Body of pancreas (tissue), 4 donors: ENCODE measurements around the gene ANKRD24. TPM values are rescaled to one million over a fixed set of nuclear protein-coding genes. Genes with fewer than 3 reads are reported as not detected.
"Not testable (repeated sequence)": the region's sequence is repeated elsewhere in the genome, so short reads cannot be mapped to it uniquely, and the experiment has no call there.

Source experiments
- ATAC-seq: fragments of 150-250 bp; one replicate; pipeline ENCODE4 v1.9.1; 2016
- DNase-seq, 4 donors: peaks; one replicate each; pipeline ENCODE4 v3.0.0-alpha.2; 2019
- H3K27ac ChIP-seq, 4 donors: fragments of 200-600 bp; sonication (generic); 1 replicate in 3 of 4; 2 replicates in 1 of 4; pipeline versions ENCODE4 v1.5.1 to v1.6.1; 2016 to 2019; ENCODE audit warnings: mild to moderate bottlenecking in 1 of 4, mixed read lengths in 1 of 4, moderate library complexity in 1 of 4
- H3K27me3 ChIP-seq, 2 donors: fragments of 200-600 bp; sonication (generic); one replicate each; pipeline ENCODE4 v1.6.0; 2016; ENCODE audit warnings: mild to moderate bottlenecking in 1 of 2
- H3K36me3 ChIP-seq, 2 donors: fragments of 200-600 bp; sonication (generic); replicated peaks in 1 of 2; 2 replicates each; pipeline ENCODE4 v1.5.1; 2016; ENCODE audit warnings: low read depth in 2 of 2; ENCODE audit not compliant: insufficient read depth in 1 of 2
- H3K4me1 ChIP-seq: fragments of 200-600 bp; sonication (generic); one replicate; pipeline ENCODE4 v1.6.0; 2016
- H3K4me3 ChIP-seq, 2 donors: fragments of 200-600 bp; sonication (generic); 1 replicate in 1 of 2; 2 replicates in 1 of 2; pipeline ENCODE4 v1.5.1; 2016 to 2019
- H3K9me3 ChIP-seq, 3 donors: fragments of 200-600 bp; sonication (generic); 1 replicate in 2 of 3; 2 replicates in 1 of 3; pipeline ENCODE4 v1.5.1; 2016
- CTCF ChIP-seq, 7 experiments: fragments of 450-650 bp in 4 of 7; fragments of 200-600 bp in 3 of 7; sonication (generic) in 3 of 7; IDR thresholded peaks; one replicate each; pipeline ENCODE4 v1.5.1; 2016 to 2019; ENCODE audit warnings: antibody characterized with exemption in 7 of 7
- POLR2A ChIP-seq, 3 donors: fragments of 450-650 bp; IDR thresholded peaks; one replicate each; pipeline ENCODE4 v1.6.1; 2016; ENCODE audit warnings: antibody characterized with exemption in 3 of 3, mild to moderate bottlenecking in 2 of 3
- WGBS, 2 donors: methylation state at CpG; one replicate each; pipeline ENCODE4 v1.1.5; 2017; 5-methylcytosine and 5-hydroxymethylcytosine counted together
- intact Hi-C: fragments of 100-400 bp; cut with DNase I; formaldehyde crosslinking; loops from one replicate; pipeline ENCODE4 v1.15.1; 2023
- total RNA-seq, 2 donors: library from RNA; depleted of rRNA; stranded (reverse); fragments of >200 nt; gene quantifications; one replicate each; pipeline ENCODE4 v1.1.0, GENCODE V29; 2016

Gene ANKRD24
- total RNA-seq, 2 donors from 2014 or later, result 2.1 to 3.6 TPM

GRCh38 chr19:4217429-4218264 lies 35.2 kb downstream of the ANKRD24 start:
- Histone ChIP-seq H3K4me3 (no peak overlapping the region), H3K36me3 (no peaks in the 10 kb centered on the region), H3K27ac (no peak overlapping the region), H3K4me1 (no peaks in the 10 kb centered on the region), H3K27me3 (no peaks in the 10 kb centered on the region), H3K9me3 (no peaks in the 10 kb centered on the region)
- no peak for TF ChIP-seq CTCF (IDR thresholded peaks at IDR 0.05)
- TF ChIP-seq POLR2A (IDR thresholded peaks at IDR 0.05), result no peak
- no peak for ATAC-seq
- 92 to 96% methylated on average over 32 to 36 of the region's 81 CpGs for WGBS, 2 donors
- DNase-seq, result no peak
- intact Hi-C loops, result no loop called here

GRCh38 chr19:4218523-4218922 lies 36.0 kb downstream of the ANKRD24 start:
- intact Hi-C loops, ATAC-seq: not testable (repeated sequence)

GRCh38 chr19:4220188-4220587 lies 37.7 kb downstream of the ANKRD24 start:
- Histone ChIP-seq H3K36me3 (no peaks in the 10 kb centered on the region), H3K27ac (no peak overlapping the region), H3K27me3 (no peaks in the 10 kb centered on the region), H3K4me1 (no peaks in the 10 kb centered on the region), H3K4me3 (no peak overlapping the region), H3K9me3 (no peaks in the 10 kb centered on the region)
- 69 to 70% methylated on average over 7 of the region's 7 CpGs for WGBS, 2 donors
- peak; percentile 60 for ATAC-seq
- TF ChIP-seq POLR2A (IDR thresholded peaks at IDR 0.05) (no peak), CTCF (IDR thresholded peaks at IDR 0.05) (no peak)
- peak in 2 of 4 donors; percentile 45 to 46 for DNase-seq
- intact Hi-C loops, result no loop called here

More at GRCh38 chr19:4218523-4218922, 36.0 kb downstream of the ANKRD24 start:
- H3K27me3 ChIP-seq, DNase-seq, H3K4me3 ChIP-seq, H3K9me3 ChIP-seq, H3K27ac ChIP-seq, H3K4me1 ChIP-seq, H3K36me3 ChIP-seq: not testable (repeated sequence)
- WGBS, 2 donors, result 94 to 100% methylated on average over 1 of the region's 1 CpG

- Histone ChIP-seq H3K27ac (no peak overlapping the region), H3K27me3 (peaks cover 0 to 6% of the 10 kb centered on the region in 2 donors), H3K4me1 (no peaks in the 10 kb centered on the region), H3K9me3 (no peaks in the 10 kb centered on the region), H3K36me3 (no peaks in the 10 kb centered on the region), H3K4me3 (no peak overlapping the region)
- no peak for DNase-seq
- no peak for ATAC-seq
- intact Hi-C loops, result no loop called here
- TF ChIP-seq POLR2A (IDR thresholded peaks at IDR 0.05), result no peak
- 63 to 71% methylated on average over 11 to 15 of the region's 15 CpGs for WGBS, 2 donors
Measured at GRCh38 chr19:4224470-4224869, 42.0 kb downstream of the ANKRD24 start.

GRCh38 chr19:4225885-4226284 lies 43.4 kb downstream of the ANKRD24 start:
- TF ChIP-seq POLR2A (IDR thresholded peaks at IDR 0.05), result no peak
- Histone ChIP-seq H3K27ac (no peak overlapping the region), H3K4me3 (no peak overlapping the region), H3K4me1 (no peaks in the 10 kb centered on the region), H3K36me3 (no peaks in the 10 kb centered on the region), H3K27me3 (peaks cover 0 to 6% of the 10 kb centered on the region in 2 donors), H3K9me3 (no peaks in the 10 kb centered on the region)
- DNase-seq, result no peak
- ATAC-seq, result no peak
- intact Hi-C loops, result no loop called here
- 66 to 73% methylated on average over 8 of the region's 8 CpGs for WGBS, 2 donors

- Histone ChIP-seq H3K27ac (no peak overlapping the region), H3K36me3 (no peaks in the 10 kb centered on the region), H3K9me3 (no peaks in the 10 kb centered on the region), H3K4me3 (no peak overlapping the region), H3K27me3 (peaks cover 0 to 6% of the 10 kb centered on the region in 2 donors), H3K4me1 (no peaks in the 10 kb centered on the region)
- DNase-seq, result no peak
- no peak for TF ChIP-seq CTCF (IDR thresholded peaks at IDR 0.05)
- no peak for TF ChIP-seq POLR2A (IDR thresholded peaks at IDR 0.05)
- intact Hi-C loops, result no loop called here
- ATAC-seq, result no peak
Measured at GRCh38 chr19:4227771-4228170, 45.3 kb downstream of the ANKRD24 start.
